Hematopoietic multipotent progenitor cell treated with erythropoietin and hydrocortisone succinate and interleukin-3 and kit ligand, for 4 days (in vitro differentiated cells): Measurements from ENCODE around the gene ADIPOR2.
A peak's percentile ranks its signal among the peaks of the same experiment; 100 is the strongest.

Experiments
- DNase-seq: peaks from one replicate; pipeline ENCODE4 v3.0.0-alpha.2; 2015

Gene ADIPOR2

DNA sequence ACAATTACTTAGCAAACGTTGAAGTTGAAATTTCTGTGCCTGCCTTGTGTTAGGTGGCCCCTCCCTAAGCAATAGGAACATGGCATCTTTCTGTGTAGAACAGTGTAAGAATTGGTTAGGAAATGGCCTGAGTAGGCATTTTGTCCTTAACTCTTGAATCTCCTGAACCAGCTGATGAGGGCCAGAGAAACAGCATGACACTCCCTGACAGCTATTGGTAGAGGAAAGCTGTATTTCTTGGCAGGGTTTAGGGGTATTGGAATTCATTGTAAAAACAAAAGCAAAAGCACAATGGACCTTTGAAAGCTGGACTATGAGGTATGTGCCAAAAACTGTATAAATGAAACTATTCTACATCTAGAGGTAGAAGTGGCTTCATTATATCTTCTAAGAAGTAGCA lies 88.9 kb downstream of the ADIPOR2 start:
- no peak for DNase-seq

DNA sequence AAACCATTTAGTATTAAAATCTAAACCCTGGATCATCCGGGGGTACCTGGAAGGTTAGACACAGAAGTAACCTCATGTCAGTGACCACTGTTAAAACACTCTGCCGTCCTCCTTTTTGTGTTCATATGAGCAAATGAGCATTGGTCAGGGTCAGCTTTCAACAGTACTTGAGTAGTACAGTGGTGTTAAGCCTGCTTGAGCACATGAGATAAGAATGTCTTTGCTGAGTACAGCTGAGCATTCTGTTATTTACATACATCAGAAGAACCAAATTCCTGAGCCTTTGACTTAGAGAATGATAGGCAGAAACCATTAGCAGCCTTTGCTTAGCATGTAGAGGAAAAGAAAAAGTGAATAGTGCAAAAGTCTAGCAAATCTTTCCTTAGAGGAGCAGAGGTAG lies 90.9 kb downstream of the ADIPOR2 start:
- peak; percentile 15 for DNase-seq

DNA sequence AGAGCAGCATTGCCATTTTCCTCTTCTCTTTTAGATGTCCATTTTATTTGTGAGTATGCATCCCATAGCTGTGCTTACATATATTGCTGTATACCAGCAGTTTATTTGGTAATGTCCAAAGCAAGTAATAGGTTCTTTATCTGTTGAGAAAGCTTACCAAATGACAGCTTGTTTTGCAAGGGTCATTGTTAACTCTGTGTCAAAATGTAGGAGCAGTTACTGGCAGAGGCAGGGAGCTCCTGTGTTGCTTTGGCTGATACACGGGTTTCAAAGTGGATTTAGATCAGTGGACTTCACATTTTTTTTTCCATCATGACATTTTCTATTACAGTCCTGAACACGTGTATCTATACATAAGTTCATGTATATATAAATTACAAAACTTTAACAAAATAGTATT lies 91.3 kb downstream of the ADIPOR2 start:
- no peak for DNase-seq

DNA sequence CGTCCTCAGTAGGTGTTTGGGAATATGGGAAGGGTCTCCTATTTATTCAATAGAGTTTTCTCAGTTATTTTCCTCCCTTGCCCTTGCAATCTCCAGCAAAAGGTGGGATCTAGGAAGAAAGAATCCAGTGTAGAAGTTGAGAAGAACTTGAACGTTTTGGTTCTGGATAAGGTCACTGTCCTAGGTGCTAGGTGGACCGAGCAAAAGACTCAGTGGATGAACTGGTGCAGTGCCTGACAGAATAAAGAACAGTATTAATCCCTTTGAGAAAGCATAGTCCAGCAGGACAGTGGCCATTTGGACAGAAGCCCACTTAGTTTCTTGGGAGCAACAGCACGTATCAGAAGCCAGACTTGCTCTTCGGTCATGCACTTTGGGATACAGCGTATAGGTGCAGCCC lies 96.8 kb downstream of the ADIPOR2 start:
- DNase-seq = no peak

DNA sequence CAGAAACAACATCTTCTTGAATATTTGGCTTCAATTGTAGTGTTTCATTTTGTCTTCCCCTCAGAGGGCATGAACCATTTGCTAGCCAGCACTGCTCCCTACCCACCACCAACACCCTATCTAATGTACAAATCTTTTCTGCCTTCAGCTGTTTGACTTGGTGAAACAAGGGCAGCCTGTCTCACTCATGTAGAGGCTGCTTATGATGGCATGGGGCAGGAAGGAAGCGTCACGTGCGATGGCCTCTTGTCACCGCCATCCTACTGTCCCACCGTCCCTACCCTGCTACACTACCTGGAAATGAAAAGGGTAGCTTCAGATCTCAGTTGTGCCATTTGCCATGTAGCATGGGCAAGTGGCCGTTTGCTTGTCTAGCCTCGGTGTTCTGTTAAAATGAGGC lies 99.6 kb downstream of the ADIPOR2 start:
- peak; percentile 50 for DNase-seq

DNA sequence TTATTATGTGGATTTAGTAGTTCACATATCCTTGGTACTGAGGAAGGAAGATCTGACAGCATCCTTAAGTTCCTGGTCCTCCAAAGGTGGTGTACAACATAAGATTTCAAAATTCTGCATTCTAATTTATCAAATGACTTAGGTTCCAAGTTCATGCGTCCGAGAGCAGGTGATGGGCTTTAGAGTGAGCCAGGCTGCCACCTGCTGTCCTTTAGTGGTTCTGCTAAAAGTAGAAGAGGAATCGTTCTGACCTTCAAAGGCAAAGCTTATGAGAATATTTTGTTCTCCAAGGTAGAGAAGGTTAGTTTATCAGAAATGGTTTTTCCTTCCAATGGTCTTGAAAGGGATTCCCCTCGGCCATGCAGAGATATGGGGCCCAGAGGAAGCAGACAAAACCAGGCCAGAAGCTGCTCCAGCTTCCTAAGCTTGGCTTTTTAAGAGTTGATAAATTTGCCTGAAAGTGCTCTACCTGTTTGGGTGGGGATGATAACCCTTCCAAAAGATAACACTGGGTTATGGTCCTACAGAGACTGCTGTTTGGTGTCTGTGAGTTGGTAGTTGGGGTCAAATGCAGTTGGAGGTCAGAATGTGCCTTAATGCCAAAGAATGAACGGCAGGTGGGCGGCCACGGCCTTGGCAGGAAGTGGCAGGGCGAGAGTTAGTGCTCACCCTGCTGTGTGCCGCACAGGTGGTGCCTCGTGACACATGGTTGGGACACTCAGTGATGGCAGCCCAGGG lies 100.4 kb downstream of the ADIPOR2 start:
- peak; percentile 91 for DNase-seq

DNA sequence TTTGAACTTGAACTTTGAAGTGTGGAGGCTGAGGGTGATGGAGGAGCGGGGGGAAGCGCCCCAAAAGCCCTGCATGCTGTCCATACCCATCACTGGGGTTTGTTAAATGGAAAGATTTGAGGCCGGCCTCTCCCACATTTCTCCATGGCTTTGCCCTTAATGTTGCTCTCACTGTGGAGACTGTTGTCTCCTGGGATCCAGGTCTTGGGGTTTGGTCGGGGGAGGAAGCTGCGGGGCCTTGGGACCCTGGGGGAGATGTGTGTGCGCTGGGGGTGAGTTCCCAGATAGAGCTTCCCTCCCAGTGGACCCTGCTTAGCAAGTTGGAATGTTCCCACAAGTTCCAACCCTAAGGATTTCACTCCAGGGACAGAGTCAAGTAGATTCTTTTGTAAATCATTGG lies 101.5 kb downstream of the ADIPOR2 start:
- DNase-seq = no peak

DNA sequence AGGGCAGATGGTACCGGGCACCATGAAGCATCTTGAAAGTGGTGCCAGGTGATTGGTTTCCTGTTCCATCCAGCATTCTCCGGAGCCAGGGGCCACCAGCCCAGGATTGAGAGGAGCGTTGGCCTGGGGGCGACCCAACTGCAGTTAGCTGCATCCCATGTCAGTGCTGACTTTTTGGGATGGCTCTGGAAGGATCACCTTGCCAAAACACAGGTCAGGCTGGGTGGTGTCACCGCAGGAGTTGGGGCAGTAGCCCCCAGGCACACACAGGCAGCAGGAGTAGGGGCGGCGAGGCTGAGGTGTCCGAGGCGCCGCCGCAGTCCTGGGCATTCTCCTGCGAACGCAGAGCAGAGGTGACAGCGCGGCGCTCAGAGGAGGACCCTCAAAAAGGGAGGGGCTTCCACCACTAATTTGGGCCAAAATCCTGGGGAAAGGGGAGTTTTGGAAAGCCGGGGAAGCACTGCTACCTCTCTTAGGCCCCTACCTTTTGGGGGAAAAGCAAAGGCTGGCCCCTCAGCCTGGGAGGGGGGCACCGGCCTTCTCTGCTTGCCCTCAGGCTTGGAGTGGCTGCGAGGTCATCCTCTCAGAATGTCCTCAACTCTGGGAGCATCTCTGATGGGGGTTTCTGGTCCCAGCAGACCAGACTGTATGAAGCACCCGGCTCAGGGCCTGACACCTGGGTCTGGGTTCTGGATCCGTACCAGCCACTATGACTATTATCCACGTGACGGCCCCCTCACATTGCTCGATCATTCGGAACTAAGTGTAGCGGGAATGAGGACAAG lies 102.7 kb downstream of the ADIPOR2 start:
- no peak for DNase-seq

DNA sequence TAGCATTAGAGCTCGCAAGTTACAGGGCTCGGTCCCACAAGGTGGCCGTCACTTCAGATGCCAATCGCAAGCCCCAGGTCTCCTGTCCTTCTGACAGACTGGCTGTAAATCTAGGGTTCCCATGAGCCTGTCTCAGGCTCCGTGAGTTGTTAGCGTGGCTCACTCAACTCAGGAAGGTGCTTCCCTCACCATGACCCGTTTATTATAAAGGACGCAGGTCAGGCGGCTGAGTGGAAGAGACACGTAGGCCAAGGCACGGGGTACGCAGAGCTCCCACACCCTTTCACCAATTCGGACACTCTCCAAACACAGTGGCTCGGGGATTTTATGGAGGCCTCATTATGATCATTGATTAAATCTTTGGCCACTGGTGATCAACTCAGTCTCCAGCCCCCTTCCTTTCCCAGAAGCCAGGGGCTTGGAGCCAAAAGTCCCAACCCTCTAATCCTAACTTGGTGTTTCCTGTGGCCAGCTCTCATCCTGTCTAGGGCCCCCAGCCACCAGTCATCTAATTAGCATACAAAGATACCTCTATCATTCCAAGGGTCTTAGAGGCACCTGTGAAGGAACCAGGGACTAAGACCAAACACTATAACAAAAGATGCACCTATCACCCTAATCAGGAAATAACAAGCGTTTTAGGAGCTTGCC lies 103.7 kb downstream of the ADIPOR2 start:
- no peak for DNase-seq

DNA sequence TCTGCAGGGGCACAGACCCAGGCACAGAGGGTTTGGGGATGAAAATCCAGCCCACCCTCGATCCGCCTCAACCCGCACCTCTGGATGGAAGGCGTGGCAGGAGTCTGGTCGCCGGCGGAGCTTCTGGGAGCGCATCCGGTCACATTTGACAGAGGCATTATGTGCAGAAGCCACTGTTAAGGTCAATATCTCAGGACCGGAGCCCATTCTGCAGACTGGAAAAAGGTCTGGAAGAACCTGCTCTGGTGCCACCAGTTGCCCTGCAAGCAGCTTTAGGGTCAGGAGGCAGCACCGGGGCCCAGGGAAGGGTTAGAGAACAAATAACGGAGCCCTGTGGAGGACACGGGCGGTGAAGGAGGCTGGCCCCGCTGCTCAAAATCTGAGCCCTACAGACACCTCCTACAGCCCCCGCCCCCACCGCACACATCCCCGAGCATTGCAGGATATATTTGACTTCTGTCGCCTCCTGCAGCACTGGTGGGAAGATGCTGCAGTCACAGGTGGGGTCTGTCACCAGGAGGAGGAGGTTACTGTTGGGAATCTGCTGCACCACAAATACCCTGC lies 104.4 kb downstream of the ADIPOR2 start:
- no peak for DNase-seq

DNA sequence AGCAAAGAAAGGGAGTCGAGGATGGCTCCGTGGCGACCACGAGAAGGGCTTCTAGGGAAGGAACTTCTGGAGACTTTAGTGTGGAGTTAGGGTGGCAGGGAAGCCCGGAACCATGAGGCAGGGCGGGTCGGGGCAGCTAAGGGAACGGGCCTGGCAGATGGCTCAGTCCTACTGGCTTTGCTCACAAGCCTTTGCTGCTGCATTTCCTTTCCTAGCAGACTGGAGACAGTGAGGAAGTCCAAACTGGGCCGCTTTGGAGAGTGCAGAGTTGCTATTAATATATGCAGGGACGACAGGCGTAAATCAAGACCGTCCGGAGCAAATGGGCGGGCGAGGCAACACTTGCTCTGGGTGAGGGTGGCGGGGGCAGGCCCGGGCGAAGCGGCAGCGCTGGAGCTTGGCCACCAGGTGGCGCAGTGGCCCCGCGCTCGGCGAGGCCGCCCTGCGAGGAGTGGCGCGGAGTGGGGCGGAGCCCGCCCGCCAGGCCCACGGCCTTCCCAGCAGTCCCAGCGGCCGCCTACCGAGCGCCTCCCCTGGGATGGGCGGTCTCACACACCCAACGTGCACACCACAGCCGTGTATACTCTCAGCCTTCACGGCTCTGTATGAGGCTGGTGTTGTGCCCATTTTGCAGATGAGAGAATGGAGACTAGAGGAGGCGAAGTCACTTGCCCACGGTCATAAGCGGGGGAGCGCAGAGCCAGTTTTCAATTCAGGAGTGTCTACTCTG lies 105.1 kb downstream of the ADIPOR2 start:
- peak; percentile 97 for DNase-seq

DNA sequence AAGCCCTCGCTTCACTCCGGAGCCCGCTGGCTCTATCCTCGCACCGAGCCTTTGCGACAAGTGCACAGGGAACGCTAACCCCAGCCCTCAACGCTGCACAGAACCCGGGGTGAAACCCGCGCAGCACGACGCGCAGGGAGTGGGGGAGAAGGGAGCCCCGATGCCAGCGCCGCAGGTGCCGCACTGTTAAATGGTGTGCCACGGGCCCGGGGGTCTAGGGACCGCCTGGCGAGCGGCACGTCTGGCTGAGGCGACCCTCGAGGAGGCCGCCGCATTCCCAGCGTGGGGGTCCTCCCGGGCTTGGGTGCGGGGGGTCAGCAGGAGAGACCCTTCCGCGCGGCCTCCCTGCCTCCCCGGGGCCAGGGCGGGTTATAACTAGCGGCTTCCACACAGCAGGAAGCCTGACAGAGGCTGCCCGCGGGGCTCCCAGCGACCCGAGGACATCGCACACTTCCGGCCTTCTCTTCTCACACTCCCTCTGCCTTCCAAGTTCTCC lies 105.7 kb downstream of the ADIPOR2 start:
- peak; percentile 81 for DNase-seq

DNA sequence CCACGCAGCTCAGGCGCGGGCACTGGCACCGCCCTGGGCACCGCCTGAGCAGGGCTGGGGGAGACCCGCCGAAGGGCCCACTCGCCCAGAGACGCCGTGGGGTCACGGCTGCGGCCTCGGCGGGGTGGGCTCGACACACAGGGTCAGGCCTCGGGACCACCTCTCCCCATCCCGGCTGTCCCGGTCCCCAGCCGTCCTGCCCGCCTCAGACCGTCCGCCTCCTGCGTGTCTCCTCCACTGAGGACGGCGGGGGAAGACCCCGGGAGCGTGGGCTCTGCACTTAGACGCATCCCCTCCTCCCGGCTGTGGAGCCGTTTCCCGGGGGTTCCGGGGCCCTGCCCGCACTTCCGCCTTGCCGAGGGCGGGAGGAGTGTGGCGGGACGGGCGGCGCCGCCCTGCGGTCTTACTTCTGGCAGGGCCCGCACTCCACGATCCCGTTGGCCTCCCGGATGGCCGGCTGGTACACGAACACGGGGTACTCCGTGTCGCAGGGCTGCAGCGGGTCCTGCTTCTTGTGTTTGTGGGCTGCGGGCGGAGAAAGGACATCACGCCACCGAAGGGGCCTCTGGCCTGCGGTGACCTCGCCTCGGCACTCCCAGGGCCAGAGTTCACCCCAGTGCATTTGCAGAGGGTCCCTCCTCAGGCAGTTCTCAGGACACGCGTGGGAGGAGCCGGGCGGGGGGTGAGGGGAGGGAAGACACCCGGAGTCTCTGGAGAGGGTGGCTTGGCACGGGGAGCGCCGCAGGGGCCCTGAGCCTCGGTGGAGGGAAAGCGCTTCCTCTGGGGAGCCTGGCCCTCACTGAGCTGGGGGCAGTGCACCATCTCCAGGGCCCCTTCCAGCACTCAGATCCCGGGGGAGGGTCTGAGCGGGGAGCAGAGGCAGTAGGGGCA lies 106.4 kb downstream of the ADIPOR2 start:
- DNase-seq = peak; percentile 82

DNA sequence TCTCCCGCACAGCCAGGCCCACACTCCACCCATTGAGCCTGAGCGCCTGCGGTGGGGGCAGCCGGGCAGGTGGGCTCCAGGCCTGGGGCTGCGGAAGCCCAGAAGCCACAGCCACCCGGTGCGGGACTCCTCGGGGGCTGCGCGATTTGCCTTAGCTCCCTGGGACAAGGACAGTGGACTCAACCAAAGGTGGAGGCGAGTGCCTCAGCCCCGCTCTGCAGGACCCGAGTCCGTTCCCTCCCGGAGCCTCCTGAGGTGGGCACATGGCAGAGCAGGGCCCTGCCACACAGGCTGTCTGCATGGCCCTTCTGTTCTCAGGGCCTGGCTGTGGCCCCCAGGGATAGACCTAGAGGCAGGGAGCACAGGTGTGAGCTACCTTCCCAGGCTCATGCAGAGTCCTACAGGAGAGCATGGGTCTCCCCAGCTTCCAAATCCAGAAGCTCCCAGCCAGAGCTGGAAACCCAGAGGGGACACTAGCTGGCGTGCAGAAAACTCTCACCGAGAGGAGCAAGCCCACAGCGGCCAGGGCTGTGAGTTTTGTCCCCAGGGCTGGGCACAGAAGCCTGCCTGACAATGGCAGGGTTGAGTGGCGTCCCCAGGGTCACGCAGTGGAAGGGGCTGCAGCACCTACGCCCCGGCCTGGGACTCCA lies 107.2 kb downstream of the ADIPOR2 start:
- no peak for DNase-seq

DNA sequence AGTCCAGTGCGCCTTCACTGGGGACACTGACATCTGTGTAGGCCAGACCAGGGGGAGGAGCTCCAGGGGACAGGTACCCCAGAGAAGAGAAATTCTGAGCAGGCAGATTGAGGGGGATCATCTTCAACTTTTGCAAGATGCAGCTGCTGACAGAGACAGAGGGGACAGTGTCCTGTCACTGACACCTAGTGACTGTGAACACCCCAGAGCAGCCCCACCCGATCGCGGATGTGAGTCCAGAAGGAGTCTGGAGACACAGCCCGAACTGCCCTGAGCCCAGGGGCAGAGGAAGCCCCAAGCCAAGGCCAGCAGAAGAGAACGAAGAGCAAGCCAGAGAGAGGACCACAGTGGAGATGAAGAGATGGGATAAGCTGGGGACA lies 107.8 kb downstream of the ADIPOR2 start:
- DNase-seq = no peak

DNA sequence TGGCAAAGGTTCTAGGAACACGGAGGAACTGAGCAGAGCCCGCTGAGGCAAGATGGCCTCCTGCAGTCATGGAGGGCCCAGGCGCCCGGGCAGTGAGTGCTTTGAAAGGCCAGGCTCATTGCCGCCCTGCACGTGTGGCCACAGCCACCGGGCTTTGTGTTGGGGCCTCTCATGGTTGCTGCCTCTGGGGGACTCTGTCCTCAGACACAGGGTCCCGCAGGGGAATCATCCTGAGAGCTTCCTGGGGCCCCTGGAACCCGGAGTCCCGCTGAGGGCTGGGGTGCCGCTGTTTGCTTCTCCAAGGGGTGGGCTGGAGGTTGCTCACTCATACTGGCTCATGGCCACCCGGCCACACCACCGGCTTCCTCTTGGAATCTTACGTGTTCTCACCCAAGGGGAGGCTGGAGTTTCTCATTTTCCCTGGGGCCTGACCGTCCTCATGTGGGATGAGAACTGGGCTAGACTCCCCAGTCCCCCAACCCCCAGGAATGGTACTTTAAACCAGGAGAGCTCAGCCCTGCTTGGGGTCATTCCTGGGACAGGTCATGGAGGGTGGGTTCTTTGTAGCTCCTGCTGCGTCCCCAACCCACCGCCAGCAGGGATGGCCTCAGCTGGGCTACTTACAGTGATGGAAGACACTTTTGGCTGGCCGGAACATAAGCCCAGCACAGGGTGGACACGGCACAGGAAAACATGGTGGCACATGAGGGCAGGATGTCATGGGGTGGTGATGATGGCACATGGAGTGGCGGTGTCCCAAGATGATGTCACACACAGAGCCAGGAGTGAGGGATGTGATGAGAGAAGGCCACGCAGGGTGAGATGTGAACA lies 108.4 kb downstream of the ADIPOR2 start:
- DNase-seq = no peak

DNA sequence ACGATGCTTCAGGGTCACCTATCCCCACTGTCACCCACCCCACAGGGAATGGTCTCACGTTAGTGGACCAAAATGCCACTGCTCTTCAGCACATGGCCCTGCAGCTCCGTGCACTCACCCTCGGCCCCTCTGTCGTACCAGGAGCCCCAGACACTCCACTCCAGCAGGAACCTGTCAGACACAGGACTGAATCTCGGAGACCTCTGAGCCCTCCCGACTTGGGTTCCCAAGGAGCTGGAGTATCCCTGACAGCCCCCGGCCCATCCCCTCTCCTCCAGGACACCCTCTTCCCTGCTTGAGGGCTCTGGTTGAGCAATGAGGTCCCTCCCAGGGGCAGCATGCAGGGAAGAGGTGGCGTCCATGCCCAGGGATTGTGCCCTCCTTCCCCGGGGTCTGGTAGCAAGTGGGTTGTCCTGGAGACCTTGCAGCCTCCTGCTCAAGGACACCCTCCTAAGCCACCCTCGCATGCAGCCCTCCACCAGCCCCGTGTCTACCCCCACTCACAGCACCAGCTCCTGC lies 109.1 kb downstream of the ADIPOR2 start:
- no peak for DNase-seq

DNA sequence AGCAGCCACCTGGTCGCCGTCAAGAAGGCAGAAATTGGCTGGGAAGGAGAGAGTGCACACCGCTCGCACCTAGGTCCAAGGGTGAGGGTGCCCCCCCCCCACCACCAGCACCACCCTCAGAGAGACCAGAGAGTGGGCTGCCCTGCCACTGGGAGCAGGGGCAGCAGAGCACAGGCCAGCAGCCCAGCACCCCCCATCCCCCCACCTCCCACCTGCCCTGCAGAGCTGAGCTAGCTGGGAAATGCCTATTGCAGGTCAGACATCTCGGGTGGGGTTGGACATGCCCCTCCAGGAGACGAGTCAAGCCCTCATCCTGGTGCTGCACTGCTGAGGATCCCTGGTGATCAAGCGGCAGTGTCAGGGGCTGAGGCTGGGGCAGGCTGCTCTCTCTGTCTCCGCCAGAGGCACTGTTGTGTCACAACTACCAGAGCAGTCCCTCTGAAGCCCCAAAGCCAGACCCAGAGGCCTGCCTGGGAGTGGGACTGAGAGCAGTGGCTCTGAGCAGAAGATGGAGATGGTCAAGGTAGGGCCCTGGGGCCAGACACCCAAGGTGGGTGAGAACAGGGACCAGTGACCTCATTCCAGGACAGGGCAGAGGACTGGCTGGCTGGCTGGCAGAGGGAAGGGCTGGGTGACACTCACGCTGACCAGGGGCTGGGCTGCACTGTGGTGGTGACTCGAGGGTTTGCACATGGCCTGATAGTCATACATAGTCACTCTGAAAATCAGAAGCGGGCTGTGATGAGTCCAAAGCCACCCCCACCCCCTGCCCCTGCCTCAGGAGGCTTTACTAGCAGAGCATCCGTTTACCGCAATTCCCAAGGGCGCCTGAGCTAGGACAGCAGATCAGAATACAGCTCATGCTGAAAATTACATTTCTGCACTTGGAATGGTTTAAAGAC lies 109.8 kb downstream of the ADIPOR2 start:
- DNase-seq = peak; percentile 33
